ENCODE data around the gene HEMK1.

- no peak for TF ChIP-seq CTCF (IDR thresholded peaks at IDR 0.05)
- TF ChIP-seq POLR2A (IDR thresholded peaks at IDR 0.05), result no peak
- no peak for TF ChIP-seq POLR2AphosphoS5 (IDR thresholded peaks at IDR 0.05)
- no peak for TF ChIP-seq EP300 (IDR thresholded peaks at IDR 0.05; ENCODE audit: low read depth)
These were observed 2.2 kb downstream of the HEMK1 start for GRCh38 chr3:50571486-50571885.

Measured in transverse colon (tissue), 4 donors.